ENCODE data around the gene CDH23. TPM values are rescaled to one million over a fixed set of nuclear protein-coding genes. Genes with fewer than 3 reads are reported as not detected.

The CDH23 gene
- total and polyA plus RNA-seq, 10 donors, result 2.0 to 19.9 (median 11.0) TPM

GRCh38 chr10:71845410-71846405 lies 449.0 kb downstream of the CDH23 start:
- Histone ChIP-seq H3K27ac (peak overlapping the region in 6 of 8 donors; percentile 24 to 97 (median 83)), H3K9me3 (no peaks in the 10 kb centered on the region), H3K27me3 (replicated peaks in 1 of 7) (no peaks in the 10 kb centered on the region), H3K36me3 (peaks cover 0 to 15% (median 0%) of the 10 kb centered on the region in 6 donors), H3K4me1 (peaks cover 31 to 100% (median 93%) of the 10 kb centered on the region in 6 donors), H3K4me3 (peak overlapping the region in 1 of 8 donors; percentile 86)
- no peak for DNase-seq
- 70 to 84% (median 80%) methylated on average over 11 of the region's 11 CpGs for WGBS, 5 donors
- intact Hi-C loops (cut with DNase I; ENCODE audit: low total_unique reads), result no loop called here
- no peak for TF ChIP-seq POLR2A (IDR thresholded peaks at IDR 0.05)
- TF ChIP-seq POLR2AphosphoS5 (IDR thresholded peaks at IDR 0.05), result no peak
- TF ChIP-seq, protein P1, sequence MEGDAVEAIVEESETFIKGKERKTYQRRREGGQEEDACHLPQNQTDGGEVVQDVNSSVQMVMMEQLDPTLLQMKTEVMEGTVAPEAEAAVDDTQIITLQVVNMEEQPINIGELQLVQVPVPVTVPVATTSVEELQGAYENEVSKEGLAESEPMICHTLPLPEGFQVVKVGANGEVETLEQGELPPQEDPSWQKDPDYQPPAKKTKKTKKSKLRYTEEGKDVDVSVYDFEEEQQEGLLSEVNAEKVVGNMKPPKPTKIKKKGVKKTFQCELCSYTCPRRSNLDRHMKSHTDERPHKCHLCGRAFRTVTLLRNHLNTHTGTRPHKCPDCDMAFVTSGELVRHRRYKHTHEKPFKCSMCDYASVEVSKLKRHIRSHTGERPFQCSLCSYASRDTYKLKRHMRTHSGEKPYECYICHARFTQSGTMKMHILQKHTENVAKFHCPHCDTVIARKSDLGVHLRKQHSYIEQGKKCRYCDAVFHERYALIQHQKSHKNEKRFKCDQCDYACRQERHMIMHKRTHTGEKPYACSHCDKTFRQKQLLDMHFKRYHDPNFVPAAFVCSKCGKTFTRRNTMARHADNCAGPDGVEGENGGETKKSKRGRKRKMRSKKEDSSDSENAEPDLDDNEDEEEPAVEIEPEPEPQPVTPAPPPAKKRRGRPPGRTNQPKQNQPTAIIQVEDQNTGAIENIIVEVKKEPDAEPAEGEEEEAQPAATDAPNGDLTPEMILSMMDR (IDR thresholded peaks at IDR 0.05 in 8 of 11, conservative IDR thresholded peaks at IDR 0.05 in 3 of 11), result no peak

- peaks cover 0 to 4% (median 0%) of the 10 kb centered on the region in 6 donors for H3K36me3 ChIP-seq
- H3K27ac ChIP-seq, result peak overlapping the region in 5 of 8 donors; percentile 70 to 98 (median 97)
- DNase-seq, result no peak
- H3K9me3 ChIP-seq, result no peaks in the 10 kb centered on the region
- TF ChIP-seq POLR2A (IDR thresholded peaks at IDR 0.05) (no peak), POLR2AphosphoS5 (IDR thresholded peaks at IDR 0.05) (no peak)
- TF ChIP-seq, protein P1 (IDR thresholded peaks at IDR 0.05 in 8 of 11, conservative IDR thresholded peaks at IDR 0.05 in 3 of 11), result no peak
- WGBS, 5 donors, result 79 to 88% (median 86%) methylated on average over 3 of the region's 3 CpGs
- H3K27me3 ChIP-seq (replicated peaks in 1 of 7), result no peaks in the 10 kb centered on the region
- H3K4me1 ChIP-seq, result peaks cover 35 to 95% (median 88%) of the 10 kb centered on the region in 6 donors
- intact Hi-C loops (cut with DNase I; ENCODE audit: low total_unique reads), result no loop called here
- H3K4me3 ChIP-seq, result peak overlapping the region in 1 of 8 donors; percentile 86
These were observed 450.1 kb downstream of the CDH23 start for GRCh38 chr10:71846816-71847215.

- intact Hi-C loops (cut with DNase I; ENCODE audit: low total_unique reads), result no loop called here
- H3K4me3 ChIP-seq, result peak overlapping the region in 1 of 8 donors; percentile 86
- DNase-seq, result peak; percentile 66
These were observed 450.7 kb downstream of the CDH23 start for GRCh38 chr10:71847418-71847817.

More at GRCh38 chr10:71847418-71847817, 450.7 kb downstream of the CDH23 start:
- 88 to 97% (median 93%) methylated on average over 8 of the region's 8 CpGs for WGBS, 5 donors
- H3K27me3 ChIP-seq (replicated peaks in 1 of 7), result no peaks in the 10 kb centered on the region
- H3K27ac ChIP-seq, result peak overlapping the region in 5 of 8 donors; percentile 70 to 98 (median 97)
- no peaks in the 10 kb centered on the region for H3K9me3 ChIP-seq
- H3K4me1 ChIP-seq, result peaks cover 30 to 95% (median 88%) of the 10 kb centered on the region in 6 donors
- peaks cover 0 to 4% (median 0%) of the 10 kb centered on the region in 6 donors for H3K36me3 ChIP-seq
- no peak for TF ChIP-seq POLR2A (IDR thresholded peaks at IDR 0.05)
- TF ChIP-seq, protein P1 (IDR thresholded peaks at IDR 0.05 in 8 of 11, conservative IDR thresholded peaks at IDR 0.05 in 3 of 11), result no peak
